ENCODE data around the gene TCEAL8.

DNA sequence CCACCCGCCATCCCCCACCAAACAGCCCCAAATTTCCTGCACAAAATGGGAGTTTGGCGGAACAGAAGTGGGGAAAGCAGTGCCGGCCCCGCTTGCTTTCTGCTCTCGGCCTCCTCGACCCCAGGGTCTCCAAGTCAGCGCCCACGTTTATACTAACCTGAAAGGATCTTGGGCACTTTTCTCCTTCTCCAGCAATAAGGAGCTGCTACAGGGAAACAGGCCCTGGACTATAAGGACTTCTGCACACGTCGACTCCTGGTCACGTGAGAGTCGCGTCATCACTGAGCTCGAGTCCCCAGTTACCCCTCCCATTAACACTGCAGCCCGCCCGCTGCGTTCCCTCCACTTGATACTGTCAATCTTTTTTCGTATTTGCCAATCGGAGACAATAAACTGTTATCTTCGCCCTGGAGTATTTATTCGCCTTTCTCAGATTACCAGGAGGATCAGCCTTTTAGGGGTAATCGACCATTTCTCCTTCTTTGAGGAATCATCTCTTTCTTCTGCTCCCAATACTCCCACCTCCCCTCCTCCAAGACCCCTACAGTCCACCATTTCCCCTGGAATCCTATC is at the start of gene TCEAL8:
- TF ChIP-seq, protein P1, sequence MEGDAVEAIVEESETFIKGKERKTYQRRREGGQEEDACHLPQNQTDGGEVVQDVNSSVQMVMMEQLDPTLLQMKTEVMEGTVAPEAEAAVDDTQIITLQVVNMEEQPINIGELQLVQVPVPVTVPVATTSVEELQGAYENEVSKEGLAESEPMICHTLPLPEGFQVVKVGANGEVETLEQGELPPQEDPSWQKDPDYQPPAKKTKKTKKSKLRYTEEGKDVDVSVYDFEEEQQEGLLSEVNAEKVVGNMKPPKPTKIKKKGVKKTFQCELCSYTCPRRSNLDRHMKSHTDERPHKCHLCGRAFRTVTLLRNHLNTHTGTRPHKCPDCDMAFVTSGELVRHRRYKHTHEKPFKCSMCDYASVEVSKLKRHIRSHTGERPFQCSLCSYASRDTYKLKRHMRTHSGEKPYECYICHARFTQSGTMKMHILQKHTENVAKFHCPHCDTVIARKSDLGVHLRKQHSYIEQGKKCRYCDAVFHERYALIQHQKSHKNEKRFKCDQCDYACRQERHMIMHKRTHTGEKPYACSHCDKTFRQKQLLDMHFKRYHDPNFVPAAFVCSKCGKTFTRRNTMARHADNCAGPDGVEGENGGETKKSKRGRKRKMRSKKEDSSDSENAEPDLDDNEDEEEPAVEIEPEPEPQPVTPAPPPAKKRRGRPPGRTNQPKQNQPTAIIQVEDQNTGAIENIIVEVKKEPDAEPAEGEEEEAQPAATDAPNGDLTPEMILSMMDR (IDR thresholded peaks at IDR 0.05 in 4 of 5, conservative IDR thresholded peaks at IDR 0.05 in 1 of 5): no peak
- peak; percentile 22 to 33 for TF ChIP-seq POLR2A (IDR thresholded peaks at IDR 0.05)

Data from gastrocnemius medialis (tissue), 4 donors.